ENCODE data around the gene EFCAB7.

EFCAB7 gene

DNA sequence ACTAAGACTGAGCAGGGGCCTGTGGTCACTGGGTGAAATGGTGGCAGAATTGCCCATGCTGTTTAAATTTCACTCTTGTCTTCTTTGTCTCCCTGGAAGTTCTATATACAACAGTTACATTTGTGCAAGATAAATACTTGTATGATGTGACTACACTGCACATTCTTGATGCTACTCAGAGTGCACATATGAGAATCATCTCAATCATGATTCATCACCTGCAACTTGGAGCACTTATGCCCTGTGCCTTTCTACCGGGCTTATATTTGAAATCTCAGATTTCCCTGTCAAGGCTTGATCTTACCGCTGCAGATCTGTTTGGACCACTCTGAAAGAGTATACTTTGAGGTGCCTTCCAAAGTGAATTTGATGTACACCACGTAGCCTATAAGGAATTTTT, 80.5 kb downstream of the EFCAB7 start:
- DNase-seq (ENCODE audit: low spot score): no peak

- DNase-seq (ENCODE audit: low spot score): no peak
Observed at GRCh38 chr1:63607322-63607721, 84.0 kb downstream of the EFCAB7 start.

DNA sequence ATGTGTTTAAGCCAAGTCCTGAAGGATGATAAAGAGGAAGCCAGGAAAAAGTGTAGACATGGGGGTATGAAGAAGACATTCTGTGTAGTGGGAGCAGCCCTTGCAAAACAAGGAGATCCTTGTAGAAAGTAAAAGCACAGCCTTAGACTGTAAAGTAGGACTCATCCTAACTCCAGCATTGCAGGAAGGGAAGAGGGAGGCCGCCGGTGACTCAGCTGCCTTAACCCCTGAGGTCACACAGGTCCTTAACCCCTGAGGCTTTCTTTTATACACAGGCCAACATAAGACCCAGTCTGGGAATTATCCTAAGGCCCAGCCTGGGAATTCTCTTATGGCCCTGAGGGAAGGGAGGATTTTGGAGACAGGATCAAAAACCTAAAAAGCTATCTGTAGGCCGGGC, 87.9 kb downstream of the EFCAB7 start:
- DNase-seq (ENCODE audit: low spot score): no peak

DNA sequence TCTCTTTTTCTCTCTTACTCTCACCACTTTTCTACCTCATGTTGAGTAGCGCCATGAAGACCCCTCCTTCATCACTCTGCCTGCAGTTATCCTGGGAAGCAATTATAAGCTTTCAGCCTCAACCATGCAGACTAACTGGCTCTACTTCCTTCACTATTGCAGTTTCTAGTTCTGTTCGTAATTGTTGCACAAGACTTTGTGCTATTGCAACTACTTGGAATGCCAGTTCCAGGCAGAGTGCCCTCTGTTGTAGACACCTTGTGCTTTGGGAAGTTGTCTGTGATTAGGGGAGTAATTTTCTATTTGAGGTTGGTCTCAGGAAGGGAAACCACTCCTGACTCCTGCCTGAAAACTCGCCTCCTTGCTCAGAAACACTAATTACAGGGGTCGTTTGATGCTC, 89.2 kb downstream of the EFCAB7 start:
- DNase-seq (ENCODE audit: low spot score): peak; percentile 31

- no peak for DNase-seq (ENCODE audit: low spot score)
Observed at GRCh38 chr1:63612971-63613370, 89.6 kb downstream of the EFCAB7 start.

DNA sequence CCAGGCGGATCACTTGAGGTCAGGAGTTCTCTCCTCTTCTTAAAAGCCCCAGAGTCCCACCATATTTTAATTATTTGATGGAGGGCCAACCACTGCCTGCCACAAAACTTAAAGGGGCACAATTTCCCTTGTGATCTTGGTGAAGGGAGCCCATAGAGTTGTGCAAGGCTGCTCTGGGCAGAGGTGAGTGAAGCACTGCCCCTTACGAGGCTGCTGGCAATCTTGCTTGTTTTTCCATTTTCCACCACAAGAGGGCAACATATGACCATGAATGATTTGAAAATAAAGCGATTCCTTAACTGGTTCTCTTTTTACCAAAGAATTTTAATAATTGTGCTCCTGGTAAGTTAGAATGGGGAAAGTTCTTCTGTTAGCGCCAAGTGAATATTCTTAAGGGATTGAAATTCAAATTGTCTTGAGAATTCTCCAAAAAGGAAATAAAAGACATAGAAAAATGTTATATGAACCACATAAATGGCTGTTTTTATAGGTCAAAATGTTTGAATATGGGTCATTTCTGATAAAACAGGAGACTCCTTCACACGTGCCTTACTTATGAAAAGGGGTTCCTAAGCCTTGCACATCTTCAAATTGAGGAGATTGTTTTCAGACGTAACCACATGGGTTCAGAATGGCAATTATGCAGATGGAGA, 92.6 kb downstream of the EFCAB7 start:
- DNase-seq (ENCODE audit: low spot score): peak; percentile 79

DNA sequence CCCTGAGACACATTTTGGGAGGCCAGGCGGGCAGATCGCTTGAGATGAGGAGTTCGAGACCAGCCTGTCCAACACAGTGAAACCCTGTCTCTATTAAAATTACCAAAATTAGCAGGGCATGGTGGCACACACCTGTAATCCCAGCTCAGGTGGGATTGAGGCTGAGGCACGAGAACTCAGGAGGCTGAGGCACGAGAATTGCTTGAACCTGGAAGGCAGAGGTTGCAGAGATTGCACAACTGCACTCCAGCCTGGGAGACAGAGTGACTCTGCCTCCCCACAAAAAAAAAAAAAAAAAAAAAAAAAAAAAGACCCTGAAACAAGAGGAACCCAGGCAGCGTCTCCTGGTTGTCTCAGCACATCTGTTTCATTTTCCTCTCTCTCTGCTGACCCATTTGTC, 94.1 kb downstream of the EFCAB7 start:
- no peak for DNase-seq (ENCODE audit: low spot score)

DNA sequence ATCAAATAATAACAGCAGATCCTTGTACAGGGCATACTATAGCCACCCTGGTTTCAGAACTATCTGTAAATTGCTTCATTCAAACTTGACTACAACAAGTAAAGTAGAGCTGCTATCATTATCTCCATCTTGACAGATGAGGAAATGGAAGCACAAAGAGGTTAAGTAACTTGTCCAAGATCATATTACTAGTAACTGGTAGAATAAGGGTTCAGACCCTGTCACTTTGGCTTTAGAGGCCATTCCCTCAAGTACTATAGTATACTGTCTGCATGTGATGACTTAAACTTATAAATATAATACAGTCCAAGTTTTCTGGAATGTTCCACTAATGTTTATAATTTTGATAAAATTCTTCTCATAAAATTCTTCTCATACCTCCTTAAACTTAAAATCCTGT, 94.7 kb downstream of the EFCAB7 start:
- DNase-seq (ENCODE audit: low spot score): no peak

- no peak for DNase-seq (ENCODE audit: low spot score)
Observed at GRCh38 chr1:63619558-63619957, 96.2 kb downstream of the EFCAB7 start.

GRCh38 chr1:63620671-63621070, 97.3 kb downstream of the EFCAB7 start:
- no peak for DNase-seq (ENCODE audit: low spot score)

GRCh38 chr1:63621075-63621474, 97.8 kb downstream of the EFCAB7 start:
- no peak for DNase-seq (ENCODE audit: low spot score)

DNA sequence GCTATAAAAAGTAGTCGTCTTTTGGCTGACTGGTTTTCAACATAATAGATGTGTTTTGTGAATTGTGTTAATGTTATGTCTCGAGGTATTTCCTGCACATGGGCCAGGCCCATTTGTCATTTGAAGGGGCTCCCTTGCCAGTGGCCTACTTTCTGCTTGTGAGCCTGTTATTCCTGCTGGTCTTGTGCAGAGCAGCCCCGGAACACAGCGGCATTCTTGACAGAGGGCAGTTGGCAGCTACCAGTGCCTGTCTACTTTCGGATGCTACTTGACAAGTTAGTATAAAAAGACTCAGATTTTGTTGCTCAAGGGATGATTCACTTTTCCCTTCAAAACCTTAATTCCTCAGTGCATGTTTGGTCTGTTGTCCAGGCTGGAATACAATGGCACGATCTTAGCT, 98.4 kb downstream of the EFCAB7 start:
- peak; percentile 58 for DNase-seq (ENCODE audit: low spot score)
